Gastroesophageal sphincter (tissue), 3 donors: ENCODE measurements around the gene SOX13.
A peak's percentile ranks its signal among the peaks of the same experiment; 100 is the strongest.

Source experiments
- CTCF ChIP-seq, 4 experiments: fragments of 200-600 bp in 2 of 4; fragments of 450-650 bp in 2 of 4; sonication (generic) in 1 of 4; IDR thresholded peaks; one replicate each; pipeline ENCODE4 v1.5.1; 2017 to 2019; ENCODE audit warnings: antibody characterized with exemption in 4 of 4, mild to moderate bottlenecking in 2 of 4, moderate library complexity in 2 of 4
- EP300 ChIP-seq: sonication (generic); formaldehyde crosslinking; IDR thresholded peaks from one replicate; pipeline ENCODE4 v1.6.1; 2017; ENCODE audit warnings: antibody characterized with exemption, mild to moderate bottlenecking
- POLR2AphosphoS5 ChIP-seq: sonication (generic); formaldehyde crosslinking; IDR thresholded peaks from one replicate; pipeline ENCODE4 v1.6.1; 2017; ENCODE audit warnings: antibody characterized with exemption

- TF ChIP-seq CTCF (IDR thresholded peaks at IDR 0.05) (peak in 3 of 4 experiments; percentile 94 to 99 (median 95)), EP300 (no peak), POLR2AphosphoS5 (no peak)
Observed at GRCh38 chr1:204162494-204163074, 89.7 kb downstream of the SOX13 start.
